ENCODE data around the gene IRX3. TPM values are rescaled to one million over a fixed set of nuclear protein-coding genes. Genes with fewer than 3 reads are reported as not detected.
A peak's percentile ranks its signal among the peaks of the same experiment; 100 is the strongest.

The IRX3 gene
- total and polyA plus RNA-seq, 10 donors = 0.03 to 0.23 (median 0.13) TPM; not detected in 7

- WGBS, 5 donors = 65 to 85% (median 71%) methylated on average over 8 of the region's 8 CpGs
- TF ChIP-seq POLR2AphosphoS5 (IDR thresholded peaks at IDR 0.05) = no peak
- TF ChIP-seq CTCF (IDR thresholded peaks at IDR 0.05 in 8 of 11, conservative IDR thresholded peaks at IDR 0.05 in 3 of 11) = no peak
- no peak for TF ChIP-seq POLR2A (IDR thresholded peaks at IDR 0.05)
- intact Hi-C loops (cut with DNase I; ENCODE audit: low total_unique reads) = no loop called here
Measured at GRCh38 chr16:54303613-54304012, 17.0 kb upstream of the IRX3 start.

DNA sequence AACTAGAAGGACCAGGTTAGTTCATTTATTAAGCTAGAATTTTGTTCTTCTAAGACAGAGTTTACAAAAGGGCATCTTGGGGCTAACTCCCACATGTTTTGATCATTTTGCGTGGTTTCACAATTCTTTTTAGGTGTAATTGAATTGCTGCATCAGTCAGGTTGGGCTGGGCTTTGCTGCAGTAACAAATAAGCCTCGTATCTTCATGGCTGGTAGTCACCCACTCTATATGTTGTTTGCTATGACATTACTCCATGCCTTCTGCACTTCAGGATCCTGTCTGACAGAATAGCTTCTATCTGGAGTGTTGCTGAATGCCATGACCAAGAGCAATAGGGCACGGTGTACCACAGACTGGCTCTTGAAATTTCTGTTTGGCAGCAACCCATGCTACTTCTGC is 10.6 kb upstream of the IRX3 start:
- Histone ChIP-seq H3K27ac (no peak overlapping the region), H3K27me3 (replicated peaks in 1 of 7) (peaks cover 0 to 40% (median 4%) of the 10 kb centered on the region in 7 donors), H3K36me3 (no peaks in the 10 kb centered on the region), H3K4me1 (no peaks in the 10 kb centered on the region), H3K9me3 (peaks cover 0 to 20% (median 5%) of the 10 kb centered on the region in 8 donors), H3K4me3 (no peak overlapping the region)
- 78 to 91% (median 81%) methylated on average over 3 of the region's 3 CpGs for WGBS, 5 donors
- TF ChIP-seq CTCF (IDR thresholded peaks at IDR 0.05 in 8 of 11, conservative IDR thresholded peaks at IDR 0.05 in 3 of 11) (no peak), POLR2A (IDR thresholded peaks at IDR 0.05) (no peak), POLR2AphosphoS5 (IDR thresholded peaks at IDR 0.05) (no peak)
- no peak for DNase-seq
- intact Hi-C loops (cut with DNase I; ENCODE audit: low total_unique reads) = no loop called here

More at GRCh38 chr16:54303613-54304012, 17.0 kb upstream of the IRX3 start:
- Histone ChIP-seq H3K9me3 (no peaks in the 10 kb centered on the region), H3K27me3 (replicated peaks in 1 of 7) (peaks cover 0 to 41% (median 0%) of the 10 kb centered on the region in 7 donors), H3K4me1 (no peaks in the 10 kb centered on the region), H3K36me3 (no peaks in the 10 kb centered on the region), H3K4me3 (no peak overlapping the region), H3K27ac (no peak overlapping the region)
- DNase-seq = no peak

GRCh38 chr16:54296543-54296942 is 10.0 kb upstream of the IRX3 start:
- no peak for DNase-seq
- no peak overlapping the region for H3K4me3 ChIP-seq
- TF ChIP-seq POLR2AphosphoS5 (IDR thresholded peaks at IDR 0.05) = no peak
- intact Hi-C loops (cut with DNase I; ENCODE audit: low total_unique reads) = no loop called here
- no peaks in the 10 kb centered on the region for H3K36me3 ChIP-seq
- peaks cover 0 to 20% (median 5%) of the 10 kb centered on the region in 8 donors for H3K9me3 ChIP-seq
- H3K27ac ChIP-seq = no peak overlapping the region
- peaks cover 0 to under 1% (median 0%) of the 10 kb centered on the region in 6 donors for H3K4me1 ChIP-seq
- WGBS, 5 donors = 87 to 97% (median 93%) methylated on average over 1 of the region's 1 CpG
- peaks cover 0 to 46% (median 8%) of the 10 kb centered on the region in 7 donors for H3K27me3 ChIP-seq (replicated peaks in 1 of 7)

DNA sequence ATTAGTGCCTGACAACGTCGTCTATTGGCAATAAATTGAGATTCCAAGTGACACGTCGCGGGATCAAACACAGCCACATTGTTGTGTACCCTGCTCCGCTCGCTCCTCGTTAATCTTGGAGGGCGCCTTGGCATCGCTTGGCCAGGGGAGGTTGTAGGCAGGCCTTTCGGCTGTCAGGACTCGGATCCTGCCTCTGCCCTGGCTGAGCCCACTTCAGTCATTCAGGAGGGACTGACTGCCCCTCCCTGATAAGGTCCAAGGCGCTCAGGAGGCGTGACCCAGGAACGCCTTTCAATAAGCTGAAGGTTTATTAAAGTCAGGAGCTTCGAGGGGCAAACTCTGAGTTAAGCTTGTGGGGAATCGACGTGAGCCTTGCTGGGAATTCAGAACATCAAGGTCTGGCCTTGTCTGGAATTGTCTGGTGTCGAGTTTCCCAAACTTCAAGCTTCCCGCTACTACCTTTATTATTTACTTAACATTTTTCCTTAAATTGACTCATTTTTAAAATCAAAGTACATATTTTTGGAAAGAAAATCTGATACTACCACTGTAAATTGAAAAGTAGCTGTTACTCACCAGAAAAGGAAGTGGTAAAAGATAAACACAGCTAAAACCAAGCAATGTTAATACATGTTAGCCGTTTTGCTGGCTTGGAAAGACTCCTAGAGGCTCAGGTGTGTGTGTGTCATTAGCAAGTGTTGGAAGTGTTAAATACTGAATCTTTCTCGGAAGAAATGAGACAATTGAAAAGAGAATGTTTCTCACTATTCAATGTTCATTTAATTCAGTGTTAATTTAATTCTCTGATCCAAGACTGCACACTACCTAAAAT is 5.3 kb upstream of the IRX3 start:
- Histone ChIP-seq H3K36me3 (no peaks in the 10 kb centered on the region), H3K9me3 (peaks cover 0 to 12% (median 4%) of the 10 kb centered on the region in 8 donors), H3K4me3 (no peak overlapping the region), H3K27ac (no peak overlapping the region), H3K4me1 (peaks cover 0 to 44% (median 19%) of the 10 kb centered on the region in 6 donors), H3K27me3 (replicated peaks in 1 of 7) (peaks cover 11 to 83% (median 52%) of the 10 kb centered on the region in 7 donors)
- WGBS, 5 donors = 17 to 24% (median 21%) methylated on average over 21 to 22 of the region's 22 CpGs
- intact Hi-C loops (cut with DNase I; ENCODE audit: low total_unique reads) = no loop called here
- peak; percentile 54 for DNase-seq
- TF ChIP-seq POLR2AphosphoS5 (IDR thresholded peaks at IDR 0.05) (no peak), CTCF (IDR thresholded peaks at IDR 0.05 in 8 of 11, conservative IDR thresholded peaks at IDR 0.05 in 3 of 11) (no peak), POLR2A (IDR thresholded peaks at IDR 0.05) (no peak)

Measured in spleen (tissue), 11 donors.